OCI-LY3 (cell line): Measurements from ENCODE around the gene TRAPPC8.

Experiments used
- H2AFZ ChIP-seq: fragments of 200-600, 300-600 bp; shearing (Covaris generic); 2 replicates; pipeline ENCODE4 v1.6.0; 2014; ENCODE audit warnings: antibody characterized with exemption, low read depth, low read length
- H3K27ac ChIP-seq: fragments of 200-600, 300-600 bp; sonication (generic); 2 replicates; pipeline ENCODE4 v1.5.1; 2014; ENCODE audit warnings: mild to moderate bottlenecking, low read length, moderate library complexity, mixed read lengths
- H3K27me3 ChIP-seq: fragments of 200-600, 300-600 bp; sonication (generic); 2 replicates; pipeline ENCODE4 v1.6.1; 2014; ENCODE audit warnings: low read depth, low read length, mixed read lengths
- H3K36me3 ChIP-seq: fragments of 200-600, 300-600 bp; sonication (generic); replicated peaks from 2 replicates; pipeline ENCODE3; 2014; ENCODE audit warnings: low read depth, low read length, mixed read lengths
- H3K4me1 ChIP-seq: fragments of 300-600, 200-600 bp; sonication (generic); 2 replicates; pipeline ENCODE4 v1.6.1; 2014; ENCODE audit warnings: low read length, mixed read lengths
- H3K4me2 ChIP-seq: fragments of 200-600, 300-600 bp; sonication (generic); 2 replicates; pipeline ENCODE4 v1.6.1; 2014; ENCODE audit warnings: low read length, mixed read lengths
- H3K4me3 ChIP-seq: fragments of 300-600, 200-600 bp; sonication (generic); 2 replicates; pipeline ENCODE4 v1.5.1; 2014; ENCODE audit warnings: antibody characterized with exemption, mild to moderate bottlenecking, low read length, moderate library complexity
- H3K79me2 ChIP-seq: fragments of 300-600, 200-600 bp; shearing (Covaris generic); 2 replicates; pipeline ENCODE4 v1.6.1; 2014; ENCODE audit warnings: mild to moderate bottlenecking, low read length, mixed read lengths
- H3K9ac ChIP-seq: fragments of 300-600, 200-600 bp; shearing (Covaris generic); 2 replicates; pipeline ENCODE4 v1.6.0; 2014; ENCODE audit warnings: mild to moderate bottlenecking, low read length, moderate library complexity
- H3K9me3 ChIP-seq: fragments of 200-600, 300-600 bp; shearing (Covaris generic); 2 replicates; pipeline ENCODE4 v1.6.1; 2014; ENCODE audit warnings: low read length, mixed read lengths; ENCODE audit not compliant: insufficient read depth
- H4K20me1 ChIP-seq: fragments of 200-600, 300-600 bp; sonication (generic); 2 replicates; pipeline ENCODE4 v1.6.1; 2016; ENCODE audit warnings: low read length, mixed read lengths; ENCODE audit not compliant: insufficient read depth
- CTCF ChIP-seq: fragments of 200-600, 300-600 bp; sonication (generic); IDR thresholded peaks from 2 replicates; pipeline ENCODE4 v1.5.1; 2014; ENCODE audit warnings: antibody characterized with exemption, low read length, low read depth
- EZH2phosphoT487 ChIP-seq: fragments of 200-600 bp; shearing (Covaris generic); IDR thresholded peaks from 2 replicates; pipeline ENCODE4 v1.6.1; 2018; ENCODE audit warnings: antibody characterized with exemption, mixed run types, low read depth

TRAPPC8 gene

DNA sequence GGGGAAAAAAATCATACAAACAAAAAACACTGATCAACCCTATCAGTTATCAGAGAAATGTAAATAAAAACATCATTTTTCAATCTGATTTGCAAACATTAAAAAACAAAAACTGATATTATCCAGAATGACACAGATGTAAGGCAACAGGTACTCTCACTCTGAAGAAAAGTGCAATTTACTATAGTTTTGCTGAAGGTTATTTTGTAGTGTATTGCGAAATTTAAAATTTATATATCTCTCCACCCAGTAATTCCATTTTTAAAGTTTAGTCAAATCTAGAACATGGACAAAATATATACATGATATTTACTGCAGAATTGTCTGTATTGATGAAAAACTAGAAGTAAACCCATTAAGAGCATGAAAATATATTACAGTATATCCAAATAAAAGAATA, 79.8 kb downstream of the TRAPPC8 start:
- H3K79me2 ChIP-seq: no peaks in the 10 kb centered on the region
- no peak overlapping the region for H2AFZ ChIP-seq
- no peaks in the 10 kb centered on the region for H3K4me1 ChIP-seq
- no peaks in the 10 kb centered on the region for H4K20me1 ChIP-seq
- H3K4me3 ChIP-seq: no peak overlapping the region
- H3K9me3 ChIP-seq: no peaks in the 10 kb centered on the region
- TF ChIP-seq EZH2phosphoT487 (no peak), CTCF (no peak)
- peaks cover 14% of the 10 kb centered on the region for H3K36me3 ChIP-seq
- H3K4me2 ChIP-seq: no peak overlapping the region
- H3K9ac ChIP-seq: no peak overlapping the region
- no peaks in the 10 kb centered on the region for H3K27me3 ChIP-seq
- no peak overlapping the region for H3K27ac ChIP-seq

GRCh38 chr18:31860488-31860887, 82.4 kb downstream of the TRAPPC8 start:
- Histone ChIP-seq H3K36me3 (peaks cover 26% of the 10 kb centered on the region), H3K4me1 (no peaks in the 10 kb centered on the region), H2AFZ (no peak overlapping the region), H3K9ac (no peak overlapping the region), H3K4me2 (no peak overlapping the region), H3K9me3 (no peaks in the 10 kb centered on the region), H3K4me3 (no peak overlapping the region), H3K27me3 (no peaks in the 10 kb centered on the region), H4K20me1 (no peaks in the 10 kb centered on the region), H3K79me2 (no peaks in the 10 kb centered on the region), H3K27ac (no peak overlapping the region)
- TF ChIP-seq CTCF (no peak), EZH2phosphoT487 (no peak)

DNA sequence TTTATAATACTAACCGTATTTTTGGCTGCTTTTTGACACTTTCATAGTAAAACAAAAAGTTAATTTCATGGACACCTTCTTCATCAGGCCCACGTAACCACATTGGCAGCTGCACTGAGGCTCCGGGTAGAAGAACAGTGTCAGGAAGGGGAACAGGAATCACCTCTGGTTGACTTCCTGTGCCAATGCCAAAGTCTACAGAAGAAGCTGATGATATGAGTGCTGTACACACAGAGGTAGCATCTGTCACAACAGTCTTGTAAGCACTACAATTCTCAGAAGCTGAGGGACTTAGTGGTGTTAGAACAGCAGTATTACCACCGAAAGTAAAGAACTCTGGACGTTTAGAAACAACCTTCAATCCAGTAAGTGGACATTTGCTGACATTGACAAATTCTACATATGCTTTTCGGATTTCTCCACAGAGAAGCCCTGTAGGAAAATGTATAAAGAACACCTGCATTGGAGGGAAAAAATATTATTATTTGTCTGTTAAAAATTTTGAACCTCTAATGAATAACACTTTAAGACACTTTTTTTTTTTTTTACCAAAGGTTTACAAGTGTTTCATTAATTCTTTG, 85.3 kb downstream of the TRAPPC8 start:
- Histone ChIP-seq H4K20me1 (no peaks in the 10 kb centered on the region), H3K9me3 (no peaks in the 10 kb centered on the region), H2AFZ (no peak overlapping the region), H3K27me3 (no peaks in the 10 kb centered on the region), H3K9ac (no peak overlapping the region), H3K79me2 (no peaks in the 10 kb centered on the region), H3K36me3 (peaks cover 29% of the 10 kb centered on the region), H3K4me1 (no peaks in the 10 kb centered on the region), H3K27ac (no peak overlapping the region), H3K4me2 (no peak overlapping the region), H3K4me3 (no peak overlapping the region)
- TF ChIP-seq CTCF (no peak), EZH2phosphoT487 (no peak)

GRCh38 chr18:31850844-31851243, 92.1 kb downstream of the TRAPPC8 start:
- Histone ChIP-seq H3K9ac (no peak overlapping the region), H3K79me2 (no peaks in the 10 kb centered on the region), H3K27ac (no peak overlapping the region), H3K4me2 (no peak overlapping the region), H3K9me3 (no peaks in the 10 kb centered on the region), H2AFZ (no peak overlapping the region), H4K20me1 (no peaks in the 10 kb centered on the region), H3K36me3 (peaks cover 30% of the 10 kb centered on the region), H3K4me1 (no peaks in the 10 kb centered on the region), H3K27me3 (no peaks in the 10 kb centered on the region), H3K4me3 (no peak overlapping the region)
- TF ChIP-seq CTCF (no peak), EZH2phosphoT487 (no peak)
